K562 (cell line): ENCODE measurements around the gene MED15. TPM values are rescaled to one million over a fixed set of nuclear protein-coding genes. Genes with fewer than 3 reads are reported as not detected.

Source experiments
- C11orf30 ChIP-seq: fragments of 450-650 bp; IDR thresholded peaks from 2 replicates; pipeline ENCODE4 v1.6.1; 2016; ENCODE audit warnings: low read depth, mild to moderate bottlenecking
- E2F3 ChIP-seq: fragments of 250-450 bp; sonication (Bioruptor Pico); IDR thresholded peaks from 2 replicates; pipeline ENCODE4 v1.4.0; 2020; ENCODE audit warnings: mild to moderate bottlenecking
- GTF2A2 ChIP-seq: IDR thresholded peaks from 2 replicates; pipeline ENCODE4 v1.6.1; 2016; ENCODE audit warnings: mild to moderate bottlenecking, missing genetic modification characterization, missing compliant biosample characterization
- NR3C1 ChIP-seq: sonication (generic); formaldehyde crosslinking; IDR thresholded peaks from 2 replicates; pipeline ENCODE4 v1.8.1; 2022; ENCODE audit warnings: missing genetic modification reagents
- PHF21A ChIP-seq: fragments of 450-650 bp; IDR thresholded peaks from 2 replicates; pipeline ENCODE4 v1.6.1; 2017; ENCODE audit warnings: low read depth, borderline replicate concordance
- PRMT5 ChIP-seq: sonication (generic); formaldehyde crosslinking; IDR thresholded peaks from 2 replicates; pipeline ENCODE4 v1.5.0; 2020; ENCODE audit warnings: missing genetic modification reagents
- TBL1XR1 ChIP-seq, 2 experiments: IDR thresholded peaks; 2 replicates each; pipeline ENCODE4 v1.6.1; 2012; ENCODE audit warnings: improper control_type of control experiment in 2 of 2, low read length in 2 of 2, mild to moderate bottlenecking in 1 of 2
- polyA plus RNA-seq, 8 experiments: library from polyadenylated mRNA; depleted of rRNA in 4 of 8; stranded (reverse) in 5 of 8; unstranded in 3 of 8; fragments of >200 nt; fragmentation: Nextera tagmentation in 2 of 8; fragmentation: Illumina TruSeq in 1 of 8; extraction: Ambion mirVana in 2 of 8; extraction: Trizol in 1 of 8; gene quantifications; 2 replicates each; pipeline versions ENCODE4 v1.2.1 to v1.2.3, GENCODE V29; 2011 to 2014; ENCODE audit warnings: inconsistent platforms in 1 of 8, missing spikeins in 1 of 8
- total RNA-seq, 7 experiments: library from RNA; depleted of rRNA in 6 of 7; stranded (reverse); fragments of >200 nt in 6 of 7; fragmentation: Illumina TruSeq in 2 of 7; extraction: Trizol in 2 of 7; gene quantifications; 2 replicates each; pipeline versions ENCODE4 v1.2.1 to v1.2.3, GENCODE V29; 2011 to 2021; ENCODE audit warnings: low replicate concordance in 1 of 7
- TF ChIP-seq, protein P1 (sequence below): fragments of 450-650 bp; IDR thresholded peaks from 2 replicates; pipeline ENCODE4 v1.6.1; 2016; ENCODE audit warnings: low read depth
- TF ChIP-seq, protein P2 (sequence below): IDR thresholded peaks from 2 replicates; pipeline ENCODE4 v1.6.1; 2012; ENCODE audit warnings: low read depth, low read length, improper control_type of control experiment, borderline replicate concordance
- TF ChIP-seq, protein P3 (sequence below): sonication (generic); formaldehyde crosslinking; IDR thresholded peaks from 2 replicates; pipeline ENCODE4 v1.8.0; 2022; ENCODE audit warnings: mild to moderate bottlenecking, missing genetic modification reagents
- TF ChIP-seq, protein P4 (sequence below): sonication (generic); formaldehyde crosslinking; IDR thresholded peaks from 2 replicates; pipeline ENCODE4 v1.9.0; 2022; ENCODE audit warnings: mild to moderate bottlenecking, missing genetic modification reagents
- TF ChIP-seq, protein P5 (sequence below): sonication (generic); formaldehyde crosslinking; IDR thresholded peaks from 2 replicates; pipeline ENCODE4 v1.8.0; 2022; ENCODE audit warnings: mild to moderate bottlenecking, missing genetic modification reagents

Gene MED15
- total and polyA plus RNA-seq, 9 of the 15 experiments (the other 6 are each of a cell fraction or from before 2014, with no cell fraction given): 4.0 to 271 (median 60.1) TPM

DNA sequence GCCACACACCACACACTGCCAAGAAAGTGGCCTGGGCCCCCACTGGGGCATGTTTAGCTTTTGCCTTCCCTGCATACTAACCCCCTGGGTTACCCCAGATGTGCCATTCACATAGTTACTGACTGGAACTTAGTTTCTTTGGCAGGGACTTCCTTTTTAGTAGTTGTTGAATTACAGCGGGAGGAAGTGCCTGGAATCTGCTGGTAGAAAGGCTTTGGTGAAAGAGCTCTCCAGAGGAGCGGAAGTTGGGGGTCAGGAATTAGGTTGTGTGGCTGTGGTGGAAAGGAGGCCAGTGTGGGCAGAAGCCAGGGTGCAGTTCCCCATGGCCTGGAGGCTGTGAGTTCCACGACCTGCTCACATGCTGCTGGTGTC is 69.0 kb downstream of the MED15 start (continued):
- TF ChIP-seq, protein P1, sequence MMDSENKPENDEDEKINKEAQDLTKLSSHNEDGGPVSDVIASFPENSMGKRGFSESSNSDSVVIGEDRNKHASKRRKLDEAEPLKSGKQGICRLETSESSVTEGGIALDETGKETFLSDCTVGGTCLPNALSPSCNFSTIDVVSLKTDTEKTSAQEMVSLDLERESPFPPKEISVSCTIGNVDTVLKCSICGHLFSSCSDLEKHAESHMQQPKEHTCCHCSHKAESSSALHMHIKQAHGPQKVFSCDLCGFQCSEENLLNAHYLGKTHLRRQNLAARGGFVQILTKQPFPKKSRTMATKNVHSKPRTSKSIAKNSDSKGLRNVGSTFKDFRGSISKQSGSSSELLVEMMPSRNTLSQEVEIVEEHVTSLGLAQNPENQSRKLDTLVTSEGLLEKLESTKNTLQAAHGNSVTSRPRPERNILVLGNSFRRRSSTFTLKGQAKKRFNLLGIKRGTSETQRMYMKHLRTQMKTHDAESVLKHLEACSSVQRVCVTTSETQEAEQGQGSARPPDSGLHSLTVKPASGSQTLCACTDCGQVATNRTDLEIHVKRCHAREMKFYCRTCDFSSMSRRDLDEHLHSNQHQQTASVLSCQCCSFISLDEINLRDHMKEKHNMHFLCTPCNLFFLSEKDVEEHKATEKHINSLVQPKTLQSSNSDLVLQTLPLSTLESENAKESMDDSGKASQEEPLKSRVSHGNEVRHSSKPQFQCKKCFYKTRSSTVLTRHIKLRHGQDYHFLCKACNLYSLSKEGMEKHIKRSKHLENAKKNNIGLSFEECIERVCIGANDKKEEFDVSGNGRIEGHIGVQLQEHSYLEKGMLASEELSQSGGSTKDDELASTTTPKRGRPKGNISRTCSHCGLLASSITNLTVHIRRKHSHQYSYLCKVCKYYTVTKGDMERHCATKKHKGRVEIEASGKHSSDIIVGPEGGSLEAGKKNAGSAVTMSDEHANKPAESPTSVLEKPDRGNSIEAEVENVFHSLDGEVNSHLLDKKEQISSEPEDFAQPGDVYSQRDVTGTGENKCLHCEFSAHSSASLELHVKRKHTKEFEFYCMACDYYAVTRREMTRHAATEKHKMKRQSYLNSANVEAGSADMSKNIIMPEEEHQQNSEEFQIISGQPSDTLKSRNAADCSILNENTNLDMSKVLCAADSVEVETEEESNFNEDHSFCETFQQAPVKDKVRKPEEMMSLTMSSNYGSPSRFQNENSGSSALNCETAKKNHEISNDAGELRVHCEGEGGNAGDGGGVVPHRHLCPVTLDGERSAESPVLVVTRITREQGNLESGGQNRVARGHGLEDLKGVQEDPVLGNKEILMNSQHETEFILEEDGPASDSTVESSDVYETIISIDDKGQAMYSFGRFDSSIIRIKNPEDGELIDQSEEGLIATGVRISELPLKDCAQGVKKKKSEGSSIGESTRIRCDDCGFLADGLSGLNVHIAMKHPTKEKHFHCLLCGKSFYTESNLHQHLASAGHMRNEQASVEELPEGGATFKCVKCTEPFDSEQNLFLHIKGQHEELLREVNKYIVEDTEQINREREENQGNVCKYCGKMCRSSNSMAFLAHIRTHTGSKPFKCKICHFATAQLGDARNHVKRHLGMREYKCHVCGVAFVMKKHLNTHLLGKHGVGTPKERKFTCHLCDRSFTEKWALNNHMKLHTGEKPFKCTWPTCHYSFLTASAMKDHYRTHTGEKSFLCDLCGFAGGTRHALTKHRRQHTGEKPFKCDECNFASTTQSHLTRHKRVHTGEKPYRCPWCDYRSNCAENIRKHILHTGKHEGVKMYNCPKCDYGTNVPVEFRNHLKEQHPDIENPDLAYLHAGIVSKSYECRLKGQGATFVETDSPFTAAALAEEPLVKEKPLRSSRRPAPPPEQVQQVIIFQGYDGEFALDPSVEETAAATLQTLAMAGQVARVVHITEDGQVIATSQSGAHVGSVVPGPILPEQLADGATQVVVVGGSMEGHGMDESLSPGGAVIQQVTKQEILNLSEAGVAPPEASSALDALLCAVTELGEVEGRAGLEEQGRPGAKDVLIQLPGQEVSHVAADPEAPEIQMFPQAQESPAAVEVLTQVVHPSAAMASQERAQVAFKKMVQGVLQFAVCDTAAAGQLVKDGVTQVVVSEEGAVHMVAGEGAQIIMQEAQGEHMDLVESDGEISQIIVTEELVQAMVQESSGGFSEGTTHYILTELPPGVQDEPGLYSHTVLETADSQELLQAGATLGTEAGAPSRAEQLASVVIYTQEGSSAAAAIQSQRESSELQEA: no peak
- TF ChIP-seq TBL1XR1 (IDR thresholded peaks at IDR 0.05; ENCODE audit: low read length in 2 of 2): 0 out of 4 replicates have a peak, but pooled peaks of 1 of the 2 experiments have one; percentile 28
- TF ChIP-seq GTF2A2 (tag): no peak
- TF ChIP-seq E2F3: no peak
- TF ChIP-seq, protein P2, sequence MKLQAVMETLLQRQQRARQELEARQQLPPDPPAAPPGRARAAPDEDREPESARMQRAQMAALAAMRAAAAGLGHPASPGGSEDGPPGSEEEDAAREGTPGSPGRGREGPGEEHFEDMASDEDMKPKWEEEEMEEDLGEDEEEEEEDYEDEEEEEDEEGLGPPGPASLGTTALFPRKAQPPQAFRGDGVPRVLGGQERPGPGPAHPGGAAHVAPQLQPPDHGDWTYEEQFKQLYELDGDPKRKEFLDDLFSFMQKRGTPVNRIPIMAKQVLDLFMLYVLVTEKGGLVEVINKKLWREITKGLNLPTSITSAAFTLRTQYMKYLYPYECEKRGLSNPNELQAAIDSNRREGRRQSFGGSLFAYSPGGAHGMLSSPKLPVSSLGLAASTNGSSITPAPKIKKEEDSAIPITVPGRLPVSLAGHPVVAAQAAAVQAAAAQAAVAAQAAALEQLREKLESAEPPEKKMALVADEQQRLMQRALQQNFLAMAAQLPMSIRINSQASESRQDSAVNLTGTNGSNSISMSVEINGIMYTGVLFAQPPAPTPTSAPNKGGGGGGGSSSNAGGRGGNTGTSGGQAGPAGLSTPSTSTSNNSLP: no peak
- no peak for TF ChIP-seq C11orf30
- TF ChIP-seq, protein P3, sequence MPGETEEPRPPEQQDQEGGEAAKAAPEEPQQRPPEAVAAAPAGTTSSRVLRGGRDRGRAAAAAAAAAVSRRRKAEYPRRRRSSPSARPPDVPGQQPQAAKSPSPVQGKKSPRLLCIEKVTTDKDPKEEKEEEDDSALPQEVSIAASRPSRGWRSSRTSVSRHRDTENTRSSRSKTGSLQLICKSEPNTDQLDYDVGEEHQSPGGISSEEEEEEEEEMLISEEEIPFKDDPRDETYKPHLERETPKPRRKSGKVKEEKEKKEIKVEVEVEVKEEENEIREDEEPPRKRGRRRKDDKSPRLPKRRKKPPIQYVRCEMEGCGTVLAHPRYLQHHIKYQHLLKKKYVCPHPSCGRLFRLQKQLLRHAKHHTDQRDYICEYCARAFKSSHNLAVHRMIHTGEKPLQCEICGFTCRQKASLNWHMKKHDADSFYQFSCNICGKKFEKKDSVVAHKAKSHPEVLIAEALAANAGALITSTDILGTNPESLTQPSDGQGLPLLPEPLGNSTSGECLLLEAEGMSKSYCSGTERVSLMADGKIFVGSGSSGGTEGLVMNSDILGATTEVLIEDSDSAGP (CRISPR knock-in tag): 0 out of 2 replicates have a peak, but pooled peaks have one; percentile 41
- TF ChIP-seq PRMT5: no peak
- TF ChIP-seq, protein P4, sequence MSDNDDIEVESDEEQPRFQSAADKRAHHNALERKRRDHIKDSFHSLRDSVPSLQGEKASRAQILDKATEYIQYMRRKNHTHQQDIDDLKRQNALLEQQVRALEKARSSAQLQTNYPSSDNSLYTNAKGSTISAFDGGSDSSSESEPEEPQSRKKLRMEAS: peak; percentile 52; the same call in 1 of the 2 replicates
- no peak for TF ChIP-seq NR3C1
- TF ChIP-seq, protein P5, sequence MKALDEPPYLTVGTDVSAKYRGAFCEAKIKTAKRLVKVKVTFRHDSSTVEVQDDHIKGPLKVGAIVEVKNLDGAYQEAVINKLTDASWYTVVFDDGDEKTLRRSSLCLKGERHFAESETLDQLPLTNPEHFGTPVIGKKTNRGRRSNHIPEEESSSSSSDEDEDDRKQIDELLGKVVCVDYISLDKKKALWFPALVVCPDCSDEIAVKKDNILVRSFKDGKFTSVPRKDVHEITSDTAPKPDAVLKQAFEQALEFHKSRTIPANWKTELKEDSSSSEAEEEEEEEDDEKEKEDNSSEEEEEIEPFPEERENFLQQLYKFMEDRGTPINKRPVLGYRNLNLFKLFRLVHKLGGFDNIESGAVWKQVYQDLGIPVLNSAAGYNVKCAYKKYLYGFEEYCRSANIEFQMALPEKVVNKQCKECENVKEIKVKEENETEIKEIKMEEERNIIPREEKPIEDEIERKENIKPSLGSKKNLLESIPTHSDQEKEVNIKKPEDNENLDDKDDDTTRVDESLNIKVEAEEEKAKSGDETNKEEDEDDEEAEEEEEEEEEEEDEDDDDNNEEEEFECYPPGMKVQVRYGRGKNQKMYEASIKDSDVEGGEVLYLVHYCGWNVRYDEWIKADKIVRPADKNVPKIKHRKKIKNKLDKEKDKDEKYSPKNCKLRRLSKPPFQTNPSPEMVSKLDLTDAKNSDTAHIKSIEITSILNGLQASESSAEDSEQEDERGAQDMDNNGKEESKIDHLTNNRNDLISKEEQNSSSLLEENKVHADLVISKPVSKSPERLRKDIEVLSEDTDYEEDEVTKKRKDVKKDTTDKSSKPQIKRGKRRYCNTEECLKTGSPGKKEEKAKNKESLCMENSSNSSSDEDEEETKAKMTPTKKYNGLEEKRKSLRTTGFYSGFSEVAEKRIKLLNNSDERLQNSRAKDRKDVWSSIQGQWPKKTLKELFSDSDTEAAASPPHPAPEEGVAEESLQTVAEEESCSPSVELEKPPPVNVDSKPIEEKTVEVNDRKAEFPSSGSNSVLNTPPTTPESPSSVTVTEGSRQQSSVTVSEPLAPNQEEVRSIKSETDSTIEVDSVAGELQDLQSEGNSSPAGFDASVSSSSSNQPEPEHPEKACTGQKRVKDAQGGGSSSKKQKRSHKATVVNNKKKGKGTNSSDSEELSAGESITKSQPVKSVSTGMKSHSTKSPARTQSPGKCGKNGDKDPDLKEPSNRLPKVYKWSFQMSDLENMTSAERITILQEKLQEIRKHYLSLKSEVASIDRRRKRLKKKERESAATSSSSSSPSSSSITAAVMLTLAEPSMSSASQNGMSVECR (CRISPR knock-in tag): peak; percentile 22; the same call in 1 of the 2 replicates
- no peak for TF ChIP-seq PHF21A
